ENCODE measurements around the gene SAMD7. TPM values are rescaled to one million over a fixed set of nuclear protein-coding genes. Genes with fewer than 3 reads are reported as not detected.
A peak's percentile ranks its signal among the peaks of the same experiment; 100 is the strongest.

SAMD7 gene
- total RNA-seq, 1 experiment from 2014 or later: not detected

GRCh38 chr3:169966428-169966950 lies 55.1 kb downstream of the SAMD7 start, which contains the start of gene SEC62:
Gene SEC62 (plus strand): TSS chr3:169966807. CDS start chr3:169966823, 16 bp downstream.
- DNase-seq (ENCODE audit: low spot score): peak; percentile 89

GRCh38 chr3:169966951-169967915 lies 55.9 kb downstream of the SAMD7 start:
- DNase-seq (ENCODE audit: low spot score): peak; percentile 28

- no peak for DNase-seq (ENCODE audit: low spot score)
Measured at GRCh38 chr3:169968224-169968885, 57.0 kb downstream of the SAMD7 start.

- no peak for DNase-seq (ENCODE audit: low spot score)
Measured at GRCh38 chr3:169969174-169970095, 58.1 kb downstream of the SAMD7 start.

GRCh38 chr3:169970847-169971246 lies 59.5 kb downstream of the SAMD7 start:
- no peak for DNase-seq (ENCODE audit: low spot score)

- DNase-seq (ENCODE audit: low spot score): no peak
Measured at GRCh38 chr3:169971522-169971921, 60.1 kb downstream of the SAMD7 start.

GRCh38 chr3:169980055-169980454 lies 68.7 kb downstream of the SAMD7 start:
- no peak for DNase-seq (ENCODE audit: low spot score)

- no peak for DNase-seq (ENCODE audit: low spot score)
Measured at GRCh38 chr3:169984292-169984691, 72.9 kb downstream of the SAMD7 start.

Other genes with a start within 250 kb of the SAMD7 start
- gene MECOM, start 247.9 kb upstream of the SAMD7 start, total RNA-seq (2014; rRNA removed; shearing (Covaris generic)): 8.0 and 19.1 TPM in 2 replicates
- 145 and 302 TPM in 2 replicates for gene TERC, start 146.5 kb upstream of the SAMD7 start, total RNA-seq (2014; rRNA removed; shearing (Covaris generic))
- gene ACTRT3, start 142.0 kb upstream of the SAMD7 start, total RNA-seq (2014; rRNA removed; shearing (Covaris generic)): 2.9 and 3.3 TPM in 2 replicates
- 24.0 and 30.9 TPM in 2 replicates for gene MYNN, start 138.2 kb upstream of the SAMD7 start, total RNA-seq (2014; rRNA removed; shearing (Covaris generic))
- gene LRRIQ4, start 98.7 kb upstream of the SAMD7 start, total RNA-seq (2014; rRNA removed; shearing (Covaris generic)): not detected in 2 replicates
- not detected in 2 replicates for gene LRRC34, start 98.7 kb upstream of the SAMD7 start, total RNA-seq (2014; rRNA removed; shearing (Covaris generic))
- not detected in 2 replicates for gene LRRC31, start 41.6 kb upstream of the SAMD7 start, total RNA-seq (2014; rRNA removed; shearing (Covaris generic))
- gene SEC62, start 55.2 kb downstream of the SAMD7 start, total RNA-seq (2014; rRNA removed; shearing (Covaris generic)): 34.8 and 37.2 TPM in 2 replicates
- gene GPR160, start 126.4 kb downstream of the SAMD7 start, total RNA-seq (2014; rRNA removed; shearing (Covaris generic)): 1.9 and 2.7 TPM in 2 replicates